ENCODE results near the gene RAB28.

Gene RAB28

DNA sequence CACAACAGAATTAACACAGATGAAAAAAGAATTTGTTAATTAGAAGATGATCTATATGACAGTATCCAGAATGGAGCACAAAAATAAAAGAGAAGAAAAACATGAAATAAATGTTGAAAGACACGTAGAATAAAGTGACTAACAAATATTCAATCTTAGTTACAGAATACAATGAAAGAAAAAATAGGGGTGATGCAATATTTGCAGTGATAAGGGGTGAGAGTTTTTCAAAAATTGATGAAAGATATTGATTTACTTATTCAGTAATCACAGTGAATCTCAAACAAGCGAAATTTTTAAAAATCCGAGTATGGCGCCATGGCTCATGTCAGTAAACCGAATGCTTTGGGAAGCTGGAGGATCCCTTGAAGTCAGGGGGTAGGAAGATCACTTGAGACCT lies 20.2 kb upstream of the RAB28 start:
- no peak for DNase-seq

DNA sequence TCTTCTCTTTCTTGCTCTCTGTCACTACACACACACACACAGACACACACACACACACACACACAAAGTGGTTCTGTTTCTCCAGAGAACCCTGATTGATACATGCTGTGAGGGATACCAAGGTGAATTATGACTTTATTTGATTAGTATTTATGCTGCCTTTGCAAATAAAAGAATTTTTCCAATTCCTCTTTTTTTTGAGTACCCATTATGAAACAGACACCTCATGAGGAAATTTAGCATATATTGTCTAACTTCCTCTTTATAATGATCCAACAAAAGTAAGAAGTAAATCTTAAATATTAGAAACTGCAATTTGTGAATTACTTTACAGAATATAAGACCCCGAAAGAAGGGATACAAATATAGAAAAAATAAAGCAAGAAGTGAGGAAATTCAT lies 14.3 kb upstream of the RAB28 start:
- no peak for DNase-seq

DNA sequence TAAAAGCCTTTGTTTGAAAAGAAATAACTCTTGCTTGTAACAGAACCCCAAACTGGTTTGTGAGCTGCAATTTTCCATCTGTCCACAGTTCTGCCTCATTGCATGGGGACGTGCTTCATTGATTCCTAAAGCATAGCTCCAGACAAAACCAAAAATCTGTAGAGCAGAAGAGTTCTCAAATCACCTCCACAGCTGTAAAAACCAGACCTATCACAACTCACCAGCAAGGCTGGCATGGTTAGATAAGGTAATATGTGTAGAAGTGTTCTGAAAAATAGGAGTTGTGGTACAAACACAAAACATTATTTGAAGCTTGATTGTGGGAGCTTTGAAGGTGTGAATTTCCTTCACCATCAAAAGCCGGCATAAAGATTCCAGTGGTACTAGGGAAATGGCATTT lies 12.5 kb upstream of the RAB28 start:
- DNase-seq = no peak

DNA sequence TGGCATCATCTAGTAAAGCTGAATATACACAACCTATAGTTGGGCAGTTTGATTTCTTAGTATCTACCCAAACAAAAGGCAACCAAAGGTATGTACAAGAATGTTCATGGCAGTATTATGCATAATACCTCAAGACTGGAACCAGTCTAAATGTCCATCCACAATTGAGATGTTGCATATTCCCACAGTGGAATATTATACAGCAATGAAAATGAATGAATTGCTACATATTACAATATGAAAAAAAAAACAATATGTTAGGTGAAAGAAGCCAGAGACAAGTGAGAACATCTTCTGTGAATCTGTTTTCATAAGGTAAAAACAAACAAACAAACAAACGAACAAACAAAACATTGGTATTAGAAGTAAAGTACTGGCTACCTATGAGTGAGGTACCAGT lies 11.6 kb upstream of the RAB28 start:
- no peak for DNase-seq

DNA sequence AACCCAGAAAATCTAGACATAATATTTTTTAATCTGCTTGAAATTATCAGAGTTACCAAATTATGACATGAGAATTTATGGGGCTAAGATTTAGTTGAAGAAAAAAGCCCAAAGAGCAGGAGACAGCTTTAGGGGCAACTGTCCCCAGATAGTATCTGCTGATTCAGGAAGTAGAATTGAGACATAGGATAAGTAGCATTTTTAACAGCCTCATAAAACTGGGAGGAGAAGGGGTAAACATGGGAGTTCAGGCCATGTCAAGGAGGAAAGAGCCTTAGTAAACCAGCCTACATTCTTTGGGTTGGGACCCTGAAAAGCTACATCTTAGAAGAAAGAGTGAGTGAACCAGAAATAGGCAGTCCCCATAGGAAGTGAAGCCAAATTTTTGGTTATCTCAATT lies 9.7 kb upstream of the RAB28 start:
- DNase-seq = no peak

DNA sequence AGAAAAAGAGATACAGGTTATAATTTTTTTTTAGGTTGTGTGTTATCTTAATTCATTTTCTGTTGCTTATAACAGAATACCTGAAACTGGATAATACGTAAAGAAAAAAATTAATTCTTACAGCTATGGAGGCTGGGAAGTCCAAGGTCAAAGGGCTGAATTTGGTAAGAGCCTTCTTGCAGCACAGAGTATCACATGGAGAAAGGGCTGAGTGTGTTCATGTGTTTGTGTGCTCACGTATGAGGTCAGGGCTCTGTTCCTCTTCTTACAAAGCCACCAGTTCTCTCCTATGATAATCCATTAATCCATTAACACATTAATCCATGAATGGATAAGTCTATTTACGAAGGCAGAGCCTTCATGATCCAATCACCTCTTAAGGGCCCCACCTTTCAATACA lies 8.6 kb upstream of the RAB28 start:
- no peak for DNase-seq

DNA sequence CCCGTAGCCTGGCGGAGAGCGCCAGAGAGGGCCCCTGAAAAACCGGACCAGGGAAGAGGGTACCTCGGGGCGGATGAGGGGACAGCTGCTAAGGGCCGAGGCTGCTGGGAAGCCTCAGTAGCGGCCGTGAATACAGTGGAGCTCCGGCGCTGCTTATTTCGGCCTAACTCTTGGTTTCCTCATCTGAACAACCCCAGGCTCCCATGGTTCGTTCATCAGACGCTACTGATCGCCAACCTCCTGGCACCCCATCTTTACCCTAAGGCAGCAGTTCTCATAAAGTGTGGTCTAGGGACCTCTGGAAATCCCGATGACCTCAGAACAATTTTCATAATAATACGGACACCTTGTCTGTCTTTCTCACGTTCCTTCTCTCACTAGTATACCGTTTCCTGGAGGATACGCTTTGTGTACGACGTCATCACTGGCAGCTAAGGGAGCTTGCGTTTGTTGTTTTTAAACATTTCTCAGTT lies 645 bp upstream of the RAB28 start:
- DNase-seq = no peak

DNA sequence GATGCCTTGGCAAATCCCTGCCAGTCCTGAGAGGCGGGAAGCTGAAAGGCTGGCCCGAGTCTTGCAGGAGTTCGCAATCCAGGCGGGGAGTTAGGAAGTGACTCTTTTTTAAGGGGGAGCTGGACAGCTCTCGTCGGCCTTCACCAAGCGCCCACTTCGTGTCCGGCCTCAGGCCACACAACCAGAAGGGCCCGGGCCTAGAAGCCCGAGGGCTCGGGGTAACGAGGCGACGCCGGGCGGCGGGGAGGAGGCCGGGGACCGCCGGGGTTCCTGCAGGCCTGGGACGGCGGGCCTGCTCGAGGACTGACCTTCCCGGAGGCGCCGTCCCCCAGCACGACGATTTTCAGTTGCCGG lies 395 bp downstream of the RAB28 start:
- DNase-seq = no peak

DNA sequence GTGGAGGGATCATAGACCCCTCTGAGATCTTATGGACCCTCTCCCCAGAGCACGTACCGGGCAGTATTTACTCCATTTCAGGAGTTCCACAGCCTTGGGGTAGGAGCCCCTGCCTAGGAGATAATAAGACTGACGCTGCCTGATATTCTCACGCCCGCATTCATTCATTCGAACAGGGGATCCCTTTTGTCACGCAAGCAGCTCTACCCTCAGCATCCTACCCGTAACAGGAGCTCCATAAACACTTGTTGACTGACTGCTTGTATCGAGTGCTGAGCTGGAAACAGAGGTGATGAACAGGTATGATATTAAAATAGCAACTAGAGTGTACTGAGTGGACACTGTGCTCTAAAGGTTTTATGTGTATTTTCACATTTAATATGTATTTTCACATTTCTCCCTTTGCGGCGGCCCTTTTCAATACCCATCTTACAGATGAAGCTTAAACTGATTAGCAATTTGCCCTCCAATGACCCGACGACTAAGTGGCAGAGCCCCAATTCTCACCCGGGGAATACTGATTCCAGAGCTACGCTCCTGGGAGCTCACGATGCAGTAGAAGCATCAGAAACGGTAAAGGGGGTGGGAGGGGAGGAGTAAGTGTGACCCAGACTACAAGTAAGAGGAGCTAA lies 888 bp downstream of the RAB28 start:
- no peak for DNase-seq

DNA sequence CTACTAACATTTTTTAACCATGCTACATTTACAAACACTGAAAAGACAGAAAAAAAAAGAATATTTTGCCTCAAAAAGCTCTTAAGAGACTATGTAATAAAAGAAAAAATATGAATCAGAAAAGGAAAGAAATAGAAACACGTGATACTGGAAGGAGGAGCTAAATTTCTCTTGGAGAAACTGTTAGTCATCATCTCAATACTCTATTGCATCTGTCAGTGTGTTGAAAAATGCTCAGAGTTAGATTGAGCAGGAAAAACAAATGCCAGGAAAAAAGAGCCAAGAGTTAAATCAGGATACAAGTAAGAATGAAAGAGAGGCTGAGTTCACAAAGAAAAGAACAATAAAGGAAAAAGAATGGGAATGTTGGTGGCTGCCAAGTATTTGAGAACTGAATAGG lies 2.6 kb downstream of the RAB28 start:
- DNase-seq = no peak

DNA sequence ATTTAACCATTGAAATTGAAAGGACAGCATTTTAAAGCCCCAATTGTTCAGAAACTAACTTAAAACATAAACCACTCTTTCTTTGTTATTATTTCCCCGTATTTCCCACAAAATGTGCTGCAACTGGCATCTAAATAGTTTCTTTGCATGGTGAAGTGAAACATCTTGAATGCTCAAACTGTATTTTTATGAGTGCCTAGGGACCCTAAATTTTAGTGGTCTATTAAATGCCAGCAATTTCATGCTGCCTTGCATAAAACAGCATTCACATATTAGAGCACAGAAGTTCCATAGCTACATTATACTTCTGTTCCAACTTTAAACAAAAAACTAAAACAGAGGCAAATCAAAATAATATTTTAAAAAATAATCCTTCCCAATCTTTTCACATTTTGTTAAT lies 5.4 kb downstream of the RAB28 start:
- no peak for DNase-seq

DNA sequence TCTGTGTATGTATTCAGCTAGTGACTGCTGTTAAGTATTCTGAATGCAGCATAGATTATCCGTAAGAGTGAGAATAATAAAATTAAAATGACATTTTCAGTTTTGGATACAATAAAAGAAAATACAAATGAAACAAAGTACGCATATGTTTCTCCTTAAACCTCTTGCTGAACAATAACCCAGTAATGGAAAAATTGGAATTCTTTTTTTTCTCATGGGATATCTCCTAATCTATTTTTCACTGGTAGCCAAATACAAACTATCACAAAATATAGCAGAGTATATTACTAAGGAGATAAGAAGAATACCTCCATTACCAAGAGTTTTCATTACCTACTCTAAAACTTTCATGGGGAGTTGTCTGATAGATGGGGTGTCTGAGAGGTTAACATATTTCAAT lies 6.0 kb downstream of the RAB28 start:
- DNase-seq = no peak

DNA sequence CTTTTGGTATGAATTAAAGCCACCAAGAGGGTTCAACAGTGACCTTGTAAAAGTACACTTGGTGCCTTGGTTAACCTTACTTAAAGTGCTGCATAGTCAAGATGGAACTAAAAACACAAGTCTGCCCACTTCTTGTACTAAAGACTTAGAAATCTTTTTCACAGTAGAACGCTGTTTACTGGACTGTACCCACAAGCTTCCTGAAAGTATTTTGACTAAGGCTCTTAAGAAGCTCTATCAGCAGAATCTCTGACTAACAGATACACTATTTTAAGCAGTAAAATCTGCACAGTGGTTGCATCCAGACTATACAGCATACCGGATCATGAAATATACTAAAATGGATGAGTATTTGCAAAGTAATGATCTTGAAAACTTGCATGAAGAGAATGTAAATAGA lies 7.2 kb downstream of the RAB28 start:
- no peak for DNase-seq

DNA sequence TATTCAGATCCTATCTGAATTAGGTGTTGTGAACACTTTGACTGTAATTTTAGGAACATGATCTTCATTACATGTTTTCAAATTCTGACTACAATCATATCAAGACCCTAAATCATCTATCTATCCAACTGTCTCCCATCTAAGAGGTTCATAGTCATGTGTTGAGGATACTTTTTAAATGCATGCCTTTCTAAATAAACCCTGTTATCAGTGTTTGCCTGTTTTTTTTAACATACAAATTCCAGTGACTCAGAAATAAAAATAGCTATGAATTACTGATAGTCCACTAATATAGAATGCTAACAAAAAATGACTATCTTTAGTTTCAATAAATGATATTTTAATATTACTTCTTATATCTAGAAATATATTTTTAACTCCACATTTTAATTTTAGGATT lies 8.0 kb downstream of the RAB28 start:
- DNase-seq = no peak

DNA sequence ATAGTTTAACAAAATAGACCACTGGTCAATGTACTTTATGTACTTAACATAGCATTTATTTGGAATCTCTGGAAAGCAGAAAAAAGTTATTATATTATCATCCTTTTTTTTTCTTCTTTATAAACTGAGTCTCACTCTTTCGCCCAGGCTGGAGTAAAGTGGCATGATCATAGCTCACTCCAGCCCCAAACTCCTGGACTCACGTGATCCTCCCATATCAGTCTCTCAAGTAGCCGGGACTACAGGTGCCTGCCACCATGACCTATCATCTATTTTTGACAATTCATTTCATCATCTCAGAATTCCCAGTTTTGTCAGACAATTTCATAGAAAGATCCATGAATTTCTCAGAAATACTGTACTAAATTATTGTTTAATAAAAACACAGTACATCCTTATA lies 12.7 kb downstream of the RAB28 start:
- no peak for DNase-seq

DNA sequence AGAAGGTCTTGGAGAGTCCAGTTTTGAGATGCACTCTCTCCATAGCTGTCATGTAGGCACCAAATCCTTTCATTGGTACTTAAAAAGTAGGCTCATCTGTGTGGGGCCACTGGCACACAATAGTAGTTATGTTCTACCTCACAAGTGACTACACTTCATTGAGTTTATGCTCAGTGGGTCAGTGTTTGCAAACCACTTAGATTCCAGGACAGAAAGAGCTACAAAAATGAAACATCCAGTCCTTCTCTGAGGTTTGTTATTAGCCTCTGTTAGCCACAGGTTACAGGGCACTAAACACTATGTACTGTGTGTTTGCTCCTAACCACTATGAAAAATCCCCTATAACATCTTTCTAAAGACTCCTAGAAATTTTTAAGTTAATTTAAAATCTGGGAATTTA lies 13.8 kb downstream of the RAB28 start:
- DNase-seq = no peak

DNA sequence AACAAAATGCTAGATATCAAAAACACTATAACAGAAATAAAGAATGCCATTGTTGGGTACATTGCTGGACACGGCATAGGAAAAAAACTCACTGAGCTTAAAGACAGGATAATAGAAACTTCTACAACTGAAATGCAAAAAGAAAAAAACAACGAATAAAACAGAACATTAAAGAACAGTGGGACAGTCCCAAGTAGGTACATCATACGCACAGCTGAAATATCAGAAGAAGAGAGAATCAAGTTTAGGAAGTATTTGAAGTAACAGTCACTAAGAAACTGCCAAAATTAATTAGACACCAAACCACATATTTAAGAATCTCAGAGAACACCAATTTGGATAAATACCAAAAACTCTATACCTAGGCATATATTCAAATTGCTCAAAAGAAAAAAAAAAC lies 19.2 kb downstream of the RAB28 start:
- no peak for DNase-seq

DNA sequence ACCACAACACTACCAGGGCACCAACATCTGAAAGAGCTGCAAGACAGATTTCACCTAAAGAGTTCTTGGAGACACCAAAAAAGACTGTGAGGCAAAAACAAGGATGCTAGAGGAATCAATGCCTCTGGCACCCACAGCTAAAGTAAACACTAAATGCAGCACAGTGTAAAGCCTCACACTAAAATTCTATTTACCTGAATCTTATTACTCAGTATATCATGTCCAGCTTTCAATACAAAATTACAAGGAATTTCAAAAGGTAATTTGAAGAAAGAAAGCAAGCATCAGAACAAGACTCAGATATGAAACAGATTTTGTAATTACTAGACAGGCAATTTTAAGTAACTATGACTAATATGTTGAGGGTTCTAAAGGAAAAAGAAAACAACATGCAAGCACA lies 19.6 kb downstream of the RAB28 start:
- no peak for DNase-seq

DNA sequence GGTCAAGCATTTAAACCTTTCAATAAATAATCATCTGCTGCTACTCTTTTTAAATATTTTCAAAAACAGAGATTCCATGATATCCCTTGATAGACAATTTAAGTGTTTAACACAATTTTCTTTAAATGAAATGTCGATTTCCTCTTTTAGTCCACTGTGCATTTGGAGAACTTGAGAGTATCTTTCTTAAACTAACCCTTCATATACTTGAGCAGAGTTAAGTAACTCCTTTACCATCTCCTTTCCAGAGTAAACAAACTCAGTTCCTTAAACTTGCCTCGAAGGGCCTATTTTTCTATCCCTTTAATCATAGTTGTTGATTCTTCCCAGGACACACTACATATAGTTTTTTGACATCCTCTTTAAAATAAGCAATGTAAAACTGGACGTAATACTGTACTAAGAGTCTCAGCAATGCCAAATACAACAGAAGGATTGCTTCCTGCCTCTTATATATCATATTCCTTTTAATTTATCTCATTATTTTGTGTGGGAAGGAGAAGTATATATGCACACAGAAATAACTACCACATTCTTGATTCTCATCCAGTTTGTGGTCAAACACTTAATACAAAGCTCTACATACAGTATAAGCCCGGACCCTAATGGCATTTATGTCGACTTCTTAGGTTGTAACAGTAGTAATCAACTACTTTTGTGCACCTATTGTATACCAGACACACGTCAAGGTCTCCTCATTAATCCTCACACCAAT lies 22.8 kb downstream of the RAB28 start:
- no peak for DNase-seq

DNA sequence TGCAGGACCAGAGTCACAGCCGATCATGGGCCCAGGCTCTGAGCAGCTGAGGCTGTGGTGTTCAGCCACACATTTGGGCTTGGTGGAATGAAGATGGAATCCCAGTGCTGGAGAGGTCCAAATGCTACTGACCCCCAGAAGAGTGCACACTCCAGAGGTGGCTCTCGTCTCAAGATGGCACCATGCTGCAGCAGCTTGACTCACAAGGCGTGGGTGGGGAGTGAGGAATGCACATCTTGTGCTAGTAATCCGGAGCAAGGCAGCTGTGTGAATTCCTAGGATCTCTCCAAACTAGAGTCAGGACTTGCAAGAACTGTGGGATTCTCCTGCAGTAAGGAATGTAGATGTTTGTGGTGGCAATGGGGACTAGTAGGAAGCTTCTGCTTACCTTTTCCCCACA lies 28.7 kb downstream of the RAB28 start:
- no peak for DNase-seq

DNA sequence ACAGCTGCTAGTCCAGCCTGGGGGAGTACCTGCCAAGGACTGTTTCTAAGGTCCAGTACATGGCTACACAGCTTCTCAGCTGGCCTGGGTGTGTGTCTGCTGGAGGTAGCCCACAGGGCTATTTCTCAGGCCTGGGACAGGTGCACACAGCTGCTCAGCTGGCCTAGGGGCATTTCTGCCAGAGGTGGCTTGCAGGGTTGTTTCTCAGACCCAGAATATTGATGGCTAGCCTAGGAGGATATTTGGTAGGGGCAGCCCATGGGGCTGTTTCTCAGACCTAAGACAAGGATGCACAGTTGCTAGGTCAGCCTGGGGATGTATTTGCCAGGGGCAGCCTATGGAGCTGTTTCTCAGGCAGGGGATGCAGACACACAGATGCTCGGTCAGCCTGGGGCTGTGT lies 29.4 kb downstream of the RAB28 start:
- DNase-seq = no peak

DNA sequence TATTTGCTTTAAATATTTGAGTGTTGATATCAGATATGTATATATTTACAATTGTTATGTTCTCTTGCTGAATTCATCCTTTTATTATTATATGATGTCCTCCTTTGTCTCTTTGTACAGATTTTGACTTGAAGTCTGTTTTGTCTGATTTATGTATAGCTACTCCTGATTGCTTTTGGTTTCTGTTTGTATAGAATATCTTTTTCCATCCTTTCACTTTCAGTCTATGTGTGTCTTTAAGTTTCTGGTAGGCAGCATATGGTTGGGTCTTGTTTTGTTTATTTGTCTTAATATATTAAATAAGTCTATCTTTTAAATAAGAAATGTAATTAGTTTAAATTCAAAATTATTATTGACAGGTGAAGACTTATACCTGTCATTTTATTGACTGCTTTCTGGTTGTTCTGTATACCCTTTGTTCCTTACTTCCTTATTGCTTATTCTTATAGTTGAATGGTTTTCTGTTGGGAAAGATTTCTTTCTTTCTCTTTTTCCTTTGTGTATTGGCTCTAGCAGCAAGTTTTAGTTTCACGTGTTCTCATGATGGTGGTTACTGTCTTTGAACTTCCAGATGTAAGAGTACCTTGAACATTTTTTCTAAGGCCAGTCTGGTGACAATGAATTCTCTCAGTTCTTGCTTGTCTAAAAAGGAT lies 31.1 kb downstream of the RAB28 start:
- DNase-seq = no peak

DNA sequence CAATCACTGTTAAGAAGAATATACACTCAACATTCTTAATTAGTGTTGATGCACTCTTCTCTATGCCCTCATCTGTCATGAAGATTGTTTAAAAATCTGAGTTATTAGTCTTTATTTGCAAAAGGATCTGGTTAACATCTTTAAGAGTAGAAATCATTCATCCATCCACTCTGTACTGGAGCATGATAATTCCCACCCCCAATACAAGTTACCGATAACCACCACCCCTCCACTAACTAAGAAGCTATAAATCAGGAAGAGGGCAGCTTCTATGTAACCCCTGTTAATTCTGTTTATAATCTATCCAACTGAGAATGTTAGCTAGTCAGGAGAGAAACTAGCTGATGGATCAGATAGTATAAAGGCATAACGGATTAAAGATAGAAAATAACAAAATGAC lies 34.5 kb downstream of the RAB28 start:
- DNase-seq = no peak

Measured in stimulated activated CD4-positive, alpha-beta T cell treated with anti-CD3 and anti-CD28 coated beads, Interleukin-4, amount 100 ng/mL, for 1 hour (primary cell).